Middle frontal gyrus (tissue), 1 donor: ENCODE data around the gene CD63.
"Not testable (repeated sequence)": the region's sequence is repeated elsewhere in the genome, so short reads cannot be mapped to it uniquely, and the experiment has no call there.

ENCODE experiments used
- DNase-seq: peaks from one replicate; pipeline ENCODE4 v3.0.0-alpha.2; 2015; ENCODE audit warnings: low spot score; ENCODE audit errors: extremely low spot score

CD63 gene, protein sequence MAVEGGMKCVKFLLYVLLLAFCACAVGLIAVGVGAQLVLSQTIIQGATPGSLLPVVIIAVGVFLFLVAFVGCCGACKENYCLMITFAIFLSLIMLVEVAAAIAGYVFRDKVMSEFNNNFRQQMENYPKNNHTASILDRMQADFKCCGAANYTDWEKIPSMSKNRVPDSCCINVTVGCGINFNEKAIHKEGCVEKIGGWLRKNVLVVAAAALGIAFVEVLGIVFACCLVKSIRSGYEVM

GRCh38 chr12:55728939-55729818 is at the start of gene CD63:
CD63 (minus strand) TSS chr12:55729009; CDS start chr12:55728341, 668 bp downstream.
- DNase-seq: peak; percentile 86

DNA sequence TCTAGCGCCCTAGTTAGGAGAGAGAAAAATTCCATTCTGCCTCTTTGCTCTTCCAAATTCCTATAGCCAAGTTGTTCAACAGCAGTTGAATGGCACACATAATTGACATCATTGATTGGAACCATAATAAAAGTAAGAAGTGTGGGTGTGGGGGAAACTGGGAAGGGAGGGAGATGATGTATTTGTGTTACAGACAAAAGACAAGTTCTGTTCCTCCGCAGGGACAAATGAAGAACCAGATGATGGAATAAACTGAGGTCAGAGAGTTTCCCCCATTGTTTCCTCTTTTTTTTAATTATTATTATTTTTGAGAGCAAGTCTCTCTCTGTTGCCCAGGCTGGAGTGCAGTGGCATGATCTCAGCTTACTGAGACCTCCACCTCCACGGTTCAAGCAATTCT is 49.0 kb upstream of the CD63 start:
- no peak for DNase-seq

DNA sequence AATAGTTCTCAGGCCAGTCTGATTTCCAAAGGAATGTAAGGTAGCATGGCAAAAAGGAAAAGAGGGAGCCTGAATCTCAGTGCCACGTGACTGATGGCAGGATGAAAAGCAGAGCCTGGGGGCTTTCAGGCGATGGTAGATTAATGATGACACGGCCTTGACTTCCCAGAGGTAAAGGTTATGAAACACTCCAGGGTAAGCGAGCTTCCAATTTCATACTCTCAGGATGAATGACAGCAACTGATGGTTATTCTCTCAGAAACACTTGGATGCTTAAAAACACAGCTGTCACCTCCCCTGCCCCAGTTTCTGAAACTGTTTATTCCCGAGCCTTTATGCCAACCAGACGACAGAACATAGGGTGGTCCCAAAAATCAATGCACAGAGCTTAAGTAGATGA is 42.9 kb upstream of the CD63 start:
- DNase-seq: no peak

- DNase-seq: no peak
Measured at GRCh38 chr12:55767156-55767555, 38.3 kb upstream of the CD63 start.

DNA sequence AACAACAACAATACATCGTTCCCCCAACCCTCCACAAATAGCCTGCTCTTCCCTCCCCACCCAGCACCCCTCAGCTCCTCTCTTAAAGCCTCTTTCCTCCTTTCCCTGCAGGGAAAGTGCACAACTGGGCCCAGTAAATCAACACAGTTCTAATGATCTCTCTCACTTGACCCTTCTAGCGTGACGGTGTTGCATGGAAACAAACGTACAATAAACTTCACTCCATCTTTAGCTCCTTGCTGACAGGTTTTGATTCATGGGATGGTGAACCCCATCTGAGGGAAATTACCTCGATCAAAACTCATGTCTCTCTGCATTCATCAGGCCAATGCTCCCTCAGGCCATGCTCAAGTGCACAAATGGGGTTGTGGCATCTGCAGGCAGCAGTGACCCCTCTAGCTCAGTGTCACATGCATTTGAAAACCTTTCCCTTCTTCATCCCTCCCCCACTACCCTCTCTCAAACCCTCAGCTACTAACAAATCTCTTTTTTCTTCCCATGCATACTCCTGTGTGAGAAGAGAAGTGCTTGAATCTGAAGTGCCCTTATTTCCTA is 37.0 kb upstream of the CD63 start:
- DNase-seq: no peak

DNA sequence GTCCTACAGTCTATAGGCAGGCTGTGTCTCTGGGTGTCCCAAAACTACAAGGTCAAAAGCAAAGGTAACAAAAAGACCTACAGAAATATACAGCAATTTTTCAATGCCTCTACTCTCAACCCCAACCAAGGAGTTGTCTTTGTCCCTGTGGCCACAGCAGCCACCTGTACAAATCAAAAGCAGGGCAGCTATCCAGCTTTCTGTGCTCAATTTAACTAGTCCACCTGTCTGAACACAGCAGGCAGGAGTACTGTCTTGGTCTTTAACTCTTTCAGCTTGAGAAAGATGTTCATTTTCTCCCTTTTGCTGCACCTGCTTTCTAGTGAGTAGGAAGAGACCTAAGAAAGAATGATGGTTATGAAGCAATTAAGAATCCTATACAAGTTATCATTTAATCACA is 33.8 kb upstream of the CD63 start:
- DNase-seq: no peak

- no peak for DNase-seq
Measured at GRCh38 chr12:55760663-55761062, 31.9 kb upstream of the CD63 start.

DNA sequence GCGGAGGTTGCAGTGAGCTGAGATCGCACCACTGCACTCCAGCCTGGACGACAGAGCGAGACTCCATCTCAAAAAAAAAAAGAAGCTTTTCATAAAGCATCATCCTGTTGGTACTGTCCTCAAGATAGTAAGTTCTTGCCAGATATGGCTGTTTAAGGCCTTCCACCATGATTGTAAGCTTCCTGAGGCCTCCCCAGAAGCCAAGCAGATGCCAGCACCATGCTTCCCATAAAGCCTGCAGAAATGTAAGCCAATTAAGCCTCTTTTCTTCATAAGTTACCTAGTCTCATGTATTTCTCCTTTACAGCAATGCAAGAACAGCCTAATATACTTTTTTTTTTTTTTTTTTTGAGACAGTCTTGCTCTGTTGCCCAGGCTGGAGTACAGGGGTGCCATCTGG is 29.8 kb upstream of the CD63 start:
- DNase-seq: not testable (repeated sequence)

DNA sequence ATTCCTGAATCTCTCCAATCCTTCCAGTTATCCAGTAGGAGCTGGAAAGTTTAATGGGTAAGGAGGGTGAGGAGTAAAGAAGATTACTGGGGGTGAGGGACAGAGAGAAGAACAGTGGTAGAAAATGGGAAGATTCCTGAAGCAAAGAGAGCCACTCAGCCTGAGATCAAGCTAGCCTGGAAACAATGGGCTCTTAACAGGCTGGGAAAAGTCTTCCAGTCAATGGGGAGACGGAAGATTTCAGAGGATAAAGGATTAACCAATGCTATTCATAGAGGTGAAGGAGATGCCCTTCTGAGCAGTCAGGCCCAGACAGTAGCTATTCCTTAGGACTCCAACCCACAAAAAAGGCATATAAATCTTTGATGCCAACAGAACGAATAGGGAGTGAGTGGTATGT is 28.9 kb upstream of the CD63 start:
- DNase-seq: no peak

- DNase-seq: no peak
Measured at GRCh38 chr12:55755246-55755645, 26.4 kb upstream of the CD63 start.

- DNase-seq: no peak
Measured at GRCh38 chr12:55748230-55748993, 19.6 kb upstream of the CD63 start.

DNA sequence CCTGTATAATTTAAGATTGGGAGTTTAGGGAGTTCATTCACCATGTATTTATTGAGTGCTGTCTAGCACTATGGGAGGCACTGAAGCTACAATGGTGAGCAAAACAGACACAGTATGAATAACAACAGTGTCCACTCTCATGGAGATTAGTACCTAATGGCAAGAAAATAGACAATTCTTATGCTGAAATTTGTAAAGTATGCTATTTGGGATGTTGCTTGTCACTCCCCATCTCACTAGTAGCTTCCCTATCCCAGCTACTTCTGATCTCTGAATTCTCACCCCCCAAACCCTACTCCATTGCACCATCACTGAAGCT is 18.1 kb upstream of the CD63 start:
- no peak for DNase-seq

GRCh38 chr12:55746174-55746912 is 17.5 kb upstream of the CD63 start:
- DNase-seq: no peak

- DNase-seq: no peak
Measured at GRCh38 chr12:55745361-55746173, 16.8 kb upstream of the CD63 start.

- no peak for DNase-seq
Measured at GRCh38 chr12:55744340-55745030, 15.7 kb upstream of the CD63 start.

DNA sequence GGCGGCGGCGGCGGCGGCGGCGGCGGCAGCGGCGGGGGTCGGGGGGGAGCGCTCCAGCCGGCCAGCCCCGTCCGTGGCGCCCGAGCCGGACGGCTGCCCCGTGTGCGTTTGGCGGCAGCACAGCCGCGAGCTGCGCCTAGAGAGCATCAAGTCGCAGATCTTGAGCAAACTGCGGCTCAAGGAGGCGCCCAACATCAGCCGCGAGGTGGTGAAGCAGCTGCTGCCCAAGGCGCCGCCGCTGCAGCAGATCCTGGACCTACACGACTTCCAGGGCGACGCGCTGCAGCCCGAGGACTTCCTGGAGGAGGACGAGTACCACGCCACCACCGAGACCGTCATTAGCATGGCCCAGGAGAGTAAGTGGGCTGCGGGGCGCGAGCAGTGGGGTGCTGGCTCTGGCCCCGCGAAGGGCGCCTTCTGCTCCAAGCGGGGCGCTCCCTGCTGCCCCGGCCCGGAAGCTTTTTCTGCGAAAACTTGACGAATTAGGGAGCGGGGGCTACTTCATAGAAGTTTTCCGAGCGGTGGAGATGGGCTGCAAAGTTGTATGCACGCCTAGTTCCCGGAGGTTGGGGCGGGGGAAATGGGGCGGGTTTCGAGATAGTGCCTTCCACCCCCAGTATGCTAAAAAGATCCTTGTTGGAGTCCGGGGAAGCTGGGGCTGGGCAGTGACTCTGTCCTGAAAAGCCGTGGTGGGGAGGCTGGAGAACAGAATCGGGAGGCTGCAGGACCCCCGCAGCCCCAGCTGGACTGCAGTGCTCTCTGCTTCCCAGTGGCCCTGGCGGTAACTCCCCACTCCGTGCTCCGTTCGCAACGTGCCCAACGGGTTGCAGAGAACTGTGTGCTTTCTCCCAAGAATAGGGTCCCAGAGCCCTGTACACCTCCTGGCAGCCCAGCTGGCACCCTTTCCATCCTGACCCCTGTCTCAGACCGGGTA is 14.9 kb upstream of the CD63 start:
- no peak for DNase-seq

- DNase-seq: peak; percentile 64
Measured at GRCh38 chr12:55742719-55743405, 14.1 kb upstream of the CD63 start, which contains the start of gene GDF11. GDF11 (plus strand) TSS chr12:55743122; CDS start chr12:55743317, 195 bp downstream.
